Measurements from ENCODE around the gene OR6C2.
"Not testable (repeated sequence)": the region's sequence is repeated elsewhere in the genome, so short reads cannot be mapped to it uniquely, and the experiment has no call there.

The OR6C2 gene

DNA sequence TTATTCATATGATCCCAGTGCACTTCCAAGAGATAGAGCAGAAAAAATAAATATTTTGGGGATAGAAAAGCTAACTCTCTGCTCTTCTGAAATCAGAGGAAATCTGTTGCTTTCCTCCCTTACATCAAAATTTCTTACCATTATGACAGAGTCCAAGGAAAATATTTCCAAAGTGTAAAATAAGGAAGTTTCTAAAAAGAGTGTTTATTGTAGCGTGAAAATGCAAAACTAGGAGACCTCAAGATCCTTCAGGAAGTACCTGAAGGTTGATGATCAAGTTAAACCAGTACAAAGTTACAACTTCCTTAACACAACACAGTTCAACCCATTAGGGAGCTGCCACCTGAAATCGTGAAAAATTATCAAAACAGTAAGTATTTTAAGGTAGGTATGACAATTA, at the start of gene OR6C2:
TSS of gene OR6C2 (plus strand) at position 301 of the 400 bp plus-strand sequence. CDS start 8,138 bp downstream, outside the sequence.
- DNase-seq (ENCODE audit: low read depth in 3 of 3): no peak

DNA sequence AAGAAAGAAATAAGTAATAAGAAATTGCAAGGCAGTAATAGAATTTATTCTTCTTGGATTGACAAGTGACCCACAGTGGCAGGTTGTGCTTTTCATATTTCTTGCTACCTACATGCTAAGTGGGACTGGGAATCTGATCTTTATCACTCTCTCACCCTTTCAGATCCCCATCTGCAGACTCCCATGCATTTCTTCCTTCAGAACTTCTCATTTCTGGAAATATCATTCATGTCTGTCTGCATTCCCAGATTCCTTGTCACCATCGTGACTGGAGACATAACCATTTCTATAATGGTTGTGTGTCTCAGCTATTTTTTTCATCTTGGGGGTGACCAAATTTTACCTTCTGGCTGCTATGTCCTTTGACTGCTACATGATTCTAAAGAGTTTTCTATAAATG, 47.5 kb upstream of the OR6C2 start:
- DNase-seq (ENCODE audit: low read depth in 3 of 3): no peak

DNA sequence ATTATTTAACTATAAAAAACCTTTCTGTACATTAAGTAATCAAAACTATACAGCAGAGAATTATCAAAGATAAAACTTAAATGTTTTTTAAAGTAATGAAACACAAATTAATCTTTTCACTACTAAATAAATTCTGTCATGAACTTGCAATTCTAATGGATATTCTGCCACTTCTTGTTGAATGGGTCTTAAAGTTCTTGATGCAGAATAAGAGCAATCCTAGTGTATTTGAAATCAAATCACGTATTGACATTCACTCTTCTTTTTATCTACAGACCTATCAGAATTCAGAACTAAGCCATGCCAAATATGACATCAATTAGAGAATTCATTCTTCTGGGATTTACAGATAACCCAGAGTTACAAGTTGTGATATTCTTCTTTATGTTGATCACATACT, 43.6 kb upstream of the OR6C2 start, which contains the start of gene OR6C65:
TSS of gene OR6C65 (plus strand) at position 301 of the 400 bp plus-strand sequence. CDS start at position 301, 0 bp downstream.
- DNase-seq (ENCODE audit: low read depth in 3 of 3): no peak

DNA sequence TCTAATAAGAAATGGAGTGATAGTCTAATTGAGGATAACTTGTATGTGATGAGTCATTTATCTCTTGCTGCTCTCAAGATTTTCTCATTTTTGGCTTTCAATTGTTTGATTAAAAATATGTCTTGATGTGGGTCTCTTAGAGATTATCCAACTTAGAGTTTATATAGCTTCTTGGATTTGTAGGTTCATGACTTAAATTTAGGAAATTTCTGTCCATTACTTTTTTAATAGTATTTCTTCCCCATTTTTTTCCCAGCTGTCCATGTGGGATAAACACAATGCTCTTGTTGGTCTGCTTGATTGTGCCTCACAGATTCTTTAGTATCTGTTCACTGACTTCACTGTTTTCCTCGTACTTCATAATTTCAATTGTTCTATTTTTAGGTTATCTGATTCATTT, 36.0 kb upstream of the OR6C2 start:
- no peak for DNase-seq (ENCODE audit: low read depth in 3 of 3)

DNA sequence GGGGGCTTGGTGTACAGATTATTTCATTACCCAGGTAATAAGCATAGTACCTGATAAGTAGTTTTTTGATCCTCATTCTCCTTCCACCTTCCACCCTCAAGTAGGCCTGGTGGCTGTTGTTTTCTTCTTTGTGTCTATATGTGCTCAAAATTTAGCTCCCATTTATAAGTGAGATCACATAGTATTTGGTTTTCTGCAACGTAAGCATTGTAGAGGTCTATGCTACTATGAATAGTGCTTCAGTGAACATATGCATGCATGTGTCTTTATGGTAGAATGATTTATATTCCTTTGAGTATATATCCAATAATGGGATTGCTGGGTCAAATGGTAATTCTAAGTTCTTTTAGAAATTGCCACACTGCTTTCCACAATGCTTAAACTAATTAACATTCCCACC, 34.7 kb upstream of the OR6C2 start:
- not testable (repeated sequence) for DNase-seq (ENCODE audit: low read depth in 3 of 3)

DNA sequence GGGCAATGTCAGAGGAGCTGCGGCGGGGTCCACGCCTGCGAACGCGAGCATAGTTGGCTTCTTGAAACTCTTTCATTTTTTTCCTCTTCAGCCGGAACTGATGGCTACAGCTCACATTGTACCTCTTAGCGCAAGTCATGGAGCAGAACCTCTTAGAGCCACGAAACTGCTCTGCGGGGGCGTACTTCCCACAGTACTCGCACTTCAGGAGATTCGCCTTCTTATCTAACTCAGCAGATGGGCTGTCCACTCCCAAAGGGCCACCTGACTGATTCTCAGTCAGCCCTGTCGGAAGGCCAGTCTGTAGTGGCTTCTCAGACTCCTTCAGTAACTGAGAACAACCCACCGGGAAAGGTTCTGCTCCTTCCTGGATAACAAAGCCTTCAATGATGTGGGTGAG, 31.7 kb upstream of the OR6C2 start:
- DNase-seq (ENCODE audit: low read depth in 3 of 3): not testable (repeated sequence)

DNA sequence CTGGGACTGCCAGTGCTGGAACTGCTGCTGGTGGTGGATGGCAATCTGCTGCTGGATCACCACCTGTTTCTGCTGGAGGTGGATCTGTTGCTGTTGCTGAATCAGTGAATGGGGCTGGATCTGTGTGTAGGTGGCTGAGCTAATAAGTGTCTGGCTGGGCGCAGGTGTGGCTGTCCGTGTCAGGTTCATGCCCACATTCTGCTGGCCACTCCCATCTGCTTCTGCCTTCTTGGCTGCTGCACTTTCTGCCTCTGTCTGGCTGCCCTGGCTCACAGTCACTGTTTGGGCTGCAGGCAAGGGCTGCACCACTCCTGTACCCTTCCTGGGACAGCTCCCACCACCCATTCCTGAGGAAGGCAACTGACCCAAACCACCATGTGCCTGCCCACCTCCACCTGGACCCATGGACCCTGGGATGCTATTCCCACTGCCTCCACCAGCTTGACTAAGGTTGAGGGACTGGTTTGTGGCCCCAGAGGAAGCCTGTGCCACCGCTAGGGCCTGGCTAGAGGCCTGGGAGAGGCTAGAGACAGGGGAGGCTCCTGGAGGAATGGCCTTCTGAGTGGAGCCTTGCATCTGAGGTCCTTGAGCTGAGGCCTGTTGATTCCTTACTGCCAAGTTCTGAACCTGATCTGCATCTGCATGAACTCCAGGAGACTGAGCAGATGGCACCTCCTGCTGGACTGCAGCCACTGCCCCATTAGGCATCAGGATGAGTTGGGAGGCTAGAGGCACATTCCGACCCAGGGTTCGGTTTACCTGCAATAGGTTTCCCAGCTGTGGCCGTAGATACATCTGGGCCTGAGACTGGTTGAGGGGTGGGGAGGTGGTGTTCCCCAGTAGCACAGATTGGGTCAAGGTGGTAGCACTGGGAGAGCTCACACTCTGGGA, 30.1 kb upstream of the OR6C2 start:
- not testable (repeated sequence) for DNase-seq (ENCODE audit: low read depth in 3 of 3)

DNA sequence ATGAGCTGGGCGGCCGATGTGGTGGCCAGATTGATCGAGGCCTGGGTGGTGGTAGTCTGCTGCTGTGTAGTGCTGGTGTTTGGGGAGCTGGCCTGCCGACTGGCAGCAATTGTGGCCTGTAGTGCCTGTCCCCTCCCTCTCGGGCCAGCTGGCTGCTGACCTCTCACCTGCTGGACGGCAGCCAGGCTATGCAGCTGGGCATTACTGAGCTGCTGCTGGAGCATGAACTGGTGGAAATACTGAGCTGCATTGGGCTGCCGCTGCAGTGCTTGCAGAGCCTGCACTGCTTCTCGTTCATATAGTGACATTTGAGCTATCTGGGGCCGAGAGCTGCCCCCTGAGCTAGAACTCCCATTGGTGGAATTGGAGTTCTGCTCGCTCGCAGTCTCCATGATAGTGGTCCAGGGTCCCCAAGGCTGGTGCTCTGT, 29.5 kb upstream of the OR6C2 start:
- DNase-seq (ENCODE audit: low read depth in 3 of 3): not testable (repeated sequence)

DNA sequence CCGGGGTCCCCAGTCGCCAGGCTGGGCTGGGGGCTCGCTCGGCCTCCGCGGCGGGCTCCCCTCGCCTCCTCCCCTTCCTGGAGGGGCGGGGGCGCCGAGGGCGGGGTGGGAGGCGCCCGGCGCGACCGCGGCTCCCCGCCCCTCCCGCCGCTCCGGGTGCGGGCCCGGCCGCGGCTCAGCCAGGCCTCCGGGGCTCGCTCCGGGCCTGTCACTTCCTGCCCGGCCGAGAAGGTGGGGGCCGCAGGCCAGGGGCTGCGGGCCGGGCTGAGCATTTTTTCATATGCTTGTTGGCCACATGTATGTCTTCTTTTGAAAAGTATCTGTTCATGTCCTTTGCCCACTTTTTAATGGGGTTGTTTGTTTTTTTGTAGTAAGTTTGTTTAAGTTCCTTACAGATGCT, 29.0 kb upstream of the OR6C2 start:
- DNase-seq (ENCODE audit: low read depth in 3 of 3): not testable (repeated sequence)

DNA sequence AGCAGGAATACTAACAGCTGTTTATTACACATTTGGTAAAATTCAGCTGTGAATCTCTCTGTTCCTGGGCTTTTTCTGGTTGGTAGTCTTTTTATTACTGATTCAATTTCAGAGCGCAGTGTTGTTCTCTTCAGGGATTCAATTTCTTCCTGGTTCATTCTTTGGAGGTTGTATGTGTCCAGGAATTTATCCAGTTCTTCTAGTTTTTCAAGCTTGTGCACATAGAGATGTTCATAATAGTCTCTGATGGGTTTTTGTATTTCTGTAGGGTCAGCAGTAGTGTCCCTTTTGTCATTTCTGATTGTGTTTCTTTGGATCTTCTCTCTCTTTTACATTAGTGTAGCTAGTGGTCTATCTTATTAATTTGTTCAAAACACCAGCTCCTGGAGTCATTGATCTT, 26.9 kb upstream of the OR6C2 start:
- DNase-seq (ENCODE audit: low read depth in 3 of 3): no peak

DNA sequence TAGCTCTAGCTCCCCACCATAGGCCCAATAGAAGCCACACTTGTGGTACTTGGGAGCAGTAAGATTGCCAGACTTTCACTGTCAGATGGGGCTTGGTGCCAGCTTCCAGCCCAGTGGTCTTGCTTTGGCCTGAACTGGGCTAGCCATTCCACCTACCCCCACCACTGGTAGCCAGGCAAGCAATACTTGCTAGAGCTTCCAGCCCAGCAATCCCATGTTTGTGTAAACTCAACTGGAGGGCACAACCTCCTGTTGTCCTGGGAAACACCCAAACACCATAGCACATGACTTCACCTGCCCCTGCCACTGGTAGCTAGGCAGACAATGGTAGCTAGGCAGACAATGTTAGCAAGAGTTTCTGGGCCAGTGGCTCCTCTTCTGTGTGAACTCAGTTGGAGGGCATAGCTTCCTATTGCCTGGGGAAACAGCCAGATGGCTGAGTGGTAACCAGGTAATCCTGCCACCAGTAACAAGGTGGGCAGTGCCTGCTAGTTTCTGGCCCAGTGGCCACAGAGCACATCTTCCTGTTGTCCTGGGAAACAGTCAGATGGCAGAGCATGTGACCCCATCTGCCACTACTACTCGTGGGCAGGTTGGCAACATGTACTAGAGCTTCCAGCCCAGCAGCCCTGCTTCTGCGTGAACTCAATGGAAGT, 23.4 kb upstream of the OR6C2 start:
- DNase-seq (ENCODE audit: low read depth in 3 of 3): no peak

DNA sequence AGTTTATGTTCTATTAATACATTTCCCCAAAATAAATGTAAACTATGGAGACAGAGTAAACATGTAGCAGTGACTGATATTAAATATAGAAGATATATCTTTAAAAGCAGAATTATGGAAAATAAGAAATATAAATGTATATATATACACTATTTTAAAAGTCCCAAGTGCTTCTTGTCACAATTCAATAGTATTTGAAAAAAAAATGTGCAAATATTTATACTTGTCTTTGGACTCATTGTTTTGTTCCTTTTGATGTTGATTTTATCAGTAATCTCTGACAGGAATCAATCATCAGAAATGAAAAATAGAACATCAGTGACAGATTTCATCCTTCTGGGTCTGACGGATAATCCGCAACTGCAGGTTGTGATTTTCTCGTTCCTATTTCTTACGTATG, 17.9 kb upstream of the OR6C2 start, which contains the start of gene OR6C76:
TSS of gene OR6C76 (plus strand) at position 301 of the 400 bp plus-strand sequence. CDS start at position 301, 0 bp downstream.
- no peak for DNase-seq (ENCODE audit: low read depth in 3 of 3)

DNA sequence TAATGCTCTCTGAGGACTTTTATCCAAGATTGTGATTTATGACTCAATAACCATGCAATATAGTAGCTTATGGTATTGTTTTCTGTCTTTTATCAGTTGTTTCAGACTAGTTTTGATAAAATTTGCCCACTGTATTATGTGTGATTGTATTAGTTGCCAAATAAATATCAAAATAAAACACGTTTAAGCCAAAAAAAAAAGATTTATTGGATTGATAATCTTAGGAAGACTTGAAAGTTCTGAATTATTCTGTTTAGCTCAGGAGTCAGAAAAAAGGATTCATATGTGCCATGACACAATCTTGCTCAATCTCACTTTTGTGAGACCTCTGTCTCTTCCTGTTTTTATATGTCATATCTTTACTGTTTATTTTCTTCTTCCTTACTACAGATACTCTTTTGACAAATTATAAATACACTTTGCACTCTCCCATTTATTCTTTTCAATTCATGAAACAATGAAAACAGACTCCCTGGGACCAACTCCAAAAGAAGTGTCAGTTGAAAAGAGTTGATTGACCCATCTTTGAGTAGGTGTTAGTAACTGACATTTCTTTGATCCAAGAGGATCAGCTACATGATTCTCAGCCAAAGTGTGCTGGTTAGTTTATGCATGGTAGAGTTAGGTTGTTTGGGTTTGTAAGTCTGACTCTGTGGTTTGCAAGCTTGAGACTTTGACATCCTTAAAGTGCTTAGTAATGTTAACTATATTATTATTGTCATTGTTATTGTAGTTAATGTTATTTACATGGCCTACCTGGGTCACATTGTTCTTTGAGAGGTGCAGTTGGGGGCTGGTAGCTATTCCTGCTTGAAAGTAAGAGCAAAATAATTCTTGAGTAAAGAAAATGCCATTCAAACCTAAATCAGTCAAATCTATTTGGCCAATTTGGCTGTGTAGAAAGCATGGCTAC, 15.3 kb upstream of the OR6C2 start:
- no peak for DNase-seq (ENCODE audit: low read depth in 3 of 3)

DNA sequence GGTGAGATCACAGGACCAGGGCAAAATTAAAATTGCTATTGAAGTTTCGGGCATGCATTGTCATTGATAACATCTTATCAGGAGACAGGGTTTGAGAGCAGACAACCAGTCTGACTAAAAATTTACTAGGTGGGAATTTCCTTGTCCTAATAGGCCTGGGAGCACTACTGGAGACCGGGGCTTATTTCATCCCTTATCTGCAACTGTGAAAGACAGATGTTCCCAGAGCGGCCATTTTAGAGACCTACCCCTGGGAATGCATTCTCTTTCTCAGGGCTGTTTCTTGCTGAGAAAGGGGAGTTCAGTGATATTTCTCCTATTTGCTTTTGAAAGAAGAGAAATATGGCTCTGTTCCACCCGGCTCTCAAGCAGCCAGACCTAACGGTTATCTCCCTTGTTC, 2.6 kb upstream of the OR6C2 start:
- DNase-seq (ENCODE audit: low read depth in 3 of 3): not testable (repeated sequence)

DNA sequence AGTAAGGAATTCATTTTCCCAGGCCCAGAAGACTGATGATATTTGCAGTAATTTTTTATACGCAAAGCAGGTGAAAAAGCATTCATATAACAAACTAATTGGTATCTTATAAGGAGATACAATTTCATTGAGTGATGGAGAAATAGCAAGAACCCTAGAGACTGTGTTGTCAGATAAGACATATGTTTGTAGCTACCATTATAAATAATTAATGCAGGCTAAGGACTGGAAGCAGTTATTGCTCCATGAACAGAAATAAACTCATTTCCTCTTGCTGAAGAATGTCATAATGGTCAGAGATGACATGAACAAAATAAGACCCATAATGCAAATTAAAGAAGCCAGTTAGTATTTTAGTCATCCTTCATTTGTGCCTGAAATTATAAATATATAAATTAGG, 1.5 kb downstream of the OR6C2 start:
- no peak for DNase-seq (ENCODE audit: low read depth in 3 of 3)

DNA sequence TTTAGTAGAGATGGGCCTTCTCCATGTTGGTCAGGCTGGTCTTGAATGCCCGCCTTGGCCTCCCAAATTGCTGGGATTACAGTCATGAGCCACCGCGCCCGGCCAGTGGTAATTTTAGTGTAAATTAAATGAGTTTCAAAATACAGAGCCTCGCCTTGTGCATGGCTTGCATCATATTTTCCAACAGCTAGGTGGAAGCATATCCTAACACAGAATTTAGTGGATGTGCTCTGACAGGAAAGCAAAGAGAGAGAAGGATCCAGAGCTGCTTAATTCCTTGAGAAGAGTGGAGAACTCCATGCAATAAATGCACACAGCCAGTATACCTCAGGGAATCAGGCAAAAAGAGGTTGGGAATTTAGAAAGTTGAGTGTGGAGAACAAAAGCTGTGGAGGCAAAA, 2.5 kb downstream of the OR6C2 start:
- DNase-seq (ENCODE audit: low read depth in 3 of 3): no peak

DNA sequence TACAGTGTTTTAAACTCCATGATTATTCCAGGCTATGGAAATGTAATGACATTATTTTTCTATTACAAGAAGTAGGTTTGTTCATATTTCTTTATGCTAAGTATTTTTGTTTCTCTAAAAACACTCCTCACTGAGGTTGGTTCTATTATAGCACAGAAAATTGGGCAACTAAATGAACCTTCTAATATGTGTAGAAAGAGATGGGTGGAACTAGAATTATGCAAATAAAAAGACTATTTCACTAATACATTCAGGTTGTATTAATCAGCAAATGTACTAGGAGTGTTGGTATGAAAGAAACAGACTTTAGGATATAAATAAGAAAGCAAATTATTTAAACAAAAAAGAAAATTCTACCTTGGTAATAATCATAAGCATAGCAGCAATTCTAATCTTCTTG, 4.9 kb downstream of the OR6C2 start:
- no peak for DNase-seq (ENCODE audit: low read depth in 3 of 3)

DNA sequence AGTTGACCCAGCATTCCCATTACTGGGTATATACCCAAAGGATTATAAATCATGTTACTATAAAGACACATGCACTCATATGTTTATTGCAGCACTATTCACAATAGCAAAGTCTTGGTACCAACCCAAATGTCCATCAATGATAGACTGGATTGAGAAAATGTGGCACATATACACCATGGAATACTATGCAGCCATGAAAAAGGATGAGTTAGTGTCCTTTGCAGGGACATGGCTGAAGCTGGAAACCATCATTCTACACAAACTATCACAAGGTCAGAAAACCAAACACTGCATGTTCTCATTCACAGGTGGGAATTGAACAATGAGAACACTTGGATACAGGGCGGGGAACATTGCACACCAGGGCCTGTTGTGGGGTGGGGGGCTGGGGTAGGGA, 21.1 kb downstream of the OR6C2 start:
- DNase-seq (ENCODE audit: low read depth in 3 of 3): not testable (repeated sequence)

DNA sequence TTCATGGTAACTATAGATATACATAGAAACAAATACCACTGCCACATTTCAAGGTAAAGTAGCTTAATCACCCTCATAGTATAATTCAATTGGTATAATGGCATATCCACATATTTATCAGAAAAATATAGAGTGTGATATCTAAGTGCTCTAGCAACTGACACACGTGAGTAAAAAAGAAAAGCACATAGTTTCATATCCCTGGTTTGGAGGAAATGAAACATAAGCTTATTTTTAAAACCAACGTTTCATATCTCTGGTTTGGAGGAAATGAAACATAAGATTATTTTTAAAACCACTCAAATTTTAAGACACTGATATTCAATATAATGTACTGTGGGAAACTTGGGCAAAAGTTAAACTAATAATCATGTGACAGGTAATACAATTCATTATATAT, 24.0 kb downstream of the OR6C2 start:
- DNase-seq (ENCODE audit: low read depth in 3 of 3): no peak

DNA sequence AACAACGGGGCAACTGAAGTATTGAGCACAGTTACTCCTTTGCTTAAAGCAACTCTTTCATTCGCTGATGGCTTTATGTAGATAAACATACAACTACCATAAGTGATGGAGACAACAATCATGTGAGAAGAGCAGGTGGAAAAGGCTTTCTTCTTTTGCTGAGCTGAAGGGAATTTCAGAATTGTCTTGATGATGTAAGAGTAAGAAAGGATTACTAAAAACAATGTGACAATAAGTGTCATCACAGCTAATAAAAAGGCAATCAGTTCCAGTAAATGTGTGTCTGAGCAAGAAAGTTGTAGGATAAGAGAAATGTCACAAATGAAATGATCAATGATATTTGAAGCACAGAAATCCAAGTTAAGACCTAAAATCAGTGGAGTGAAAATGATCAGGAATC, 25.4 kb downstream of the OR6C2 start:
- DNase-seq (ENCODE audit: low read depth in 3 of 3): no peak

DNA sequence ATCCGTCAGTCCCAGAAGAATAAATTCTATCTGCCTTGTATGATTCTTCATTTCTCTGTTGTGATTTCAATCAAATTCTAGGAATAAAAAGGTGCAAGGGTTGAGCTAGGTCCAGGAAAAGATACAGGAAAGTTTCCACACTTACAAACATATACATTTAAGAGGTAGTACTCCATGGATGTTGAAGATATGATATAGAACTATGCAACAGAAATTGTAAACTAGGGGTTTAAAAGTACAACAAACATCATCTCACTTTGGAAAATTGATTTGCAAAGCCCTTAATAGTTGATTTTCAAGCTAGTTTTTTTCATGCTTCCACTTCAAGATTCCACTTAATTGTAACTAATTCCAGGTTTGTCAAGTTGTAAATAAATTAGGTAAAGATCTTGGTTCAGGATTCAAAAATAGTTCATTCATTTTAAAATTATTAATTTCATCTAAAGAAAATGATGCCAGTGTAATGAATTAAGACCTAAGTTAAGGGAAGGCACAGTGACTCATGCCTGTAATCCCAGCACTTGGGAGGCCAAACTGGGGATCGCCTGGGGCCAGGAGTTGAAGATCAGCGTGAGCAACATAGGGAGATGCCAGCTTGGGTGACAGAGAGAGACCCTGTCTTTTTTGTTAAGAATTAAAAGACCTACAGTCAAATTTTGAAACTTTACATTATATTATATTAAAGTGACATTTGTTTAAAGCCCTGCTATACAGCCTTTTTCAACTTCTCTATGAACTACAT, 26.4 kb downstream of the OR6C2 start, which contains the start of gene OR6C70:
TSS of gene OR6C70 (minus strand) at position 51 of the 742 bp plus-strand sequence. CDS start at position 51, 0 bp downstream.
- DNase-seq (ENCODE audit: low read depth in 3 of 3): no peak

Data from stimulated activated CD4-positive, alpha-beta T cell treated with anti-CD3 and anti-CD28 coated beads, TNF-alpha, amount 100 ng/mL, for 4 hours (primary cell).